ENCODE data around the gene CETN2.
A peak's percentile ranks its signal among the peaks of the same experiment; 100 is the strongest.
"Not testable (repeated sequence)": the region's sequence is repeated elsewhere in the genome, so short reads cannot be mapped to it uniquely, and the experiment has no call there.

Gene CETN2

GRCh38 chrX:152830312-152831305, at the start of gene CETN2, which contains the start of gene NSDHL:
TSS of gene CETN2 (minus strand) at chrX:152830757. CDS start at chrX:152830710, 47 bp downstream.
TSS of gene NSDHL (plus strand) at chrX:152831063. CDS start at chrX:152846325, 15,262 bp downstream.
- peak; percentile 87 to 92 for DNase-seq

- no peak for DNase-seq
Measured at GRCh38 chrX:152878976-152879755, 48.6 kb upstream of the CETN2 start.

GRCh38 chrX:152876931-152877840, 46.6 kb upstream of the CETN2 start:
- DNase-seq, result no peak

- no peak for DNase-seq
Measured at GRCh38 chrX:152873361-152873760, 42.8 kb upstream of the CETN2 start.

- DNase-seq, result no peak
Measured at GRCh38 chrX:152872522-152872921, 42.0 kb upstream of the CETN2 start.

GRCh38 chrX:152871260-152871659, 40.7 kb upstream of the CETN2 start:
- no peak for DNase-seq

GRCh38 chrX:152869972-152870371, 39.4 kb upstream of the CETN2 start:
- DNase-seq, result no peak

- DNase-seq, result no peak
Measured at GRCh38 chrX:152866386-152866785, 35.8 kb upstream of the CETN2 start.

- DNase-seq, result no peak
Measured at GRCh38 chrX:152865232-152865920, 34.8 kb upstream of the CETN2 start.

- no peak for DNase-seq
Measured at GRCh38 chrX:152861826-152862225, 31.3 kb upstream of the CETN2 start.

GRCh38 chrX:152861116-152861515, 30.6 kb upstream of the CETN2 start:
- DNase-seq, result no peak

- no peak for DNase-seq
Measured at GRCh38 chrX:152853986-152854385, 23.4 kb upstream of the CETN2 start.

GRCh38 chrX:152850465-152850864, 19.9 kb upstream of the CETN2 start:
- no peak for DNase-seq

GRCh38 chrX:152847281-152847680, 16.7 kb upstream of the CETN2 start:
- DNase-seq, result no peak

- DNase-seq, result no peak
Measured at GRCh38 chrX:152845618-152846240, 15.2 kb upstream of the CETN2 start.

- DNase-seq, result no peak
Measured at GRCh38 chrX:152844256-152844655, 13.7 kb upstream of the CETN2 start.

GRCh38 chrX:152843852-152844251, 13.3 kb upstream of the CETN2 start:
- no peak for DNase-seq

- no peak for DNase-seq
Measured at GRCh38 chrX:152842772-152843338, 12.3 kb upstream of the CETN2 start.

- DNase-seq, result not testable (repeated sequence)
Measured at GRCh38 chrX:152835470-152835869, 4.9 kb upstream of the CETN2 start.

- no peak for DNase-seq
Measured at GRCh38 chrX:152833378-152833777, 2.8 kb upstream of the CETN2 start.

GRCh38 chrX:152832520-152832919, 2.0 kb upstream of the CETN2 start:
- DNase-seq, result no peak

Data from SHP77 (cell line).